Measurements from ENCODE around the gene AUTS2.

Gene AUTS2

GRCh38 chr7:70047384-70047783 is 449.1 kb downstream of the AUTS2 start:
- DNase-seq = no peak

- DNase-seq = no peak
These were observed 449.7 kb downstream of the AUTS2 start for GRCh38 chr7:70047891-70048448.

- DNase-seq = no peak
These were observed 453.5 kb downstream of the AUTS2 start for GRCh38 chr7:70051726-70052125.

- no peak for DNase-seq
These were observed 454.4 kb downstream of the AUTS2 start for GRCh38 chr7:70052691-70053090.

- no peak for DNase-seq
These were observed 455.1 kb downstream of the AUTS2 start for GRCh38 chr7:70053421-70053820.

- DNase-seq = no peak
These were observed 455.7 kb downstream of the AUTS2 start for GRCh38 chr7:70053989-70054388.

- no peak for DNase-seq
These were observed 458.1 kb downstream of the AUTS2 start for GRCh38 chr7:70056363-70056762.

GRCh38 chr7:70060298-70061068 is 462.2 kb downstream of the AUTS2 start:
- DNase-seq = no peak

GRCh38 chr7:70063371-70063770 is 465.1 kb downstream of the AUTS2 start:
- DNase-seq = no peak

GRCh38 chr7:70063927-70064326 is 465.7 kb downstream of the AUTS2 start:
- no peak for DNase-seq

GRCh38 chr7:70066844-70067243 is 468.6 kb downstream of the AUTS2 start:
- no peak for DNase-seq

GRCh38 chr7:70068531-70068930 is 470.3 kb downstream of the AUTS2 start:
- no peak for DNase-seq

GRCh38 chr7:70069977-70070376 is 471.7 kb downstream of the AUTS2 start:
- DNase-seq = no peak

GRCh38 chr7:70071766-70072165 is 473.5 kb downstream of the AUTS2 start:
- DNase-seq = no peak

- no peak for DNase-seq
These were observed 473.9 kb downstream of the AUTS2 start for GRCh38 chr7:70072220-70072619.

GRCh38 chr7:70076325-70076724 is 478.1 kb downstream of the AUTS2 start:
- no peak for DNase-seq

GRCh38 chr7:70082099-70082611 is 483.9 kb downstream of the AUTS2 start:
- no peak for DNase-seq

- DNase-seq = no peak
These were observed 493.1 kb downstream of the AUTS2 start for GRCh38 chr7:70091362-70091761.

- no peak for DNase-seq
These were observed 494.3 kb downstream of the AUTS2 start for GRCh38 chr7:70092314-70093204.

GRCh38 chr7:70093205-70093904 is 495.1 kb downstream of the AUTS2 start:
- no peak for DNase-seq

- DNase-seq = no peak
These were observed 496.6 kb downstream of the AUTS2 start for GRCh38 chr7:70094831-70095230.

GRCh38 chr7:70097645-70098044 is 499.4 kb downstream of the AUTS2 start:
- DNase-seq = no peak

- no peak for DNase-seq
These were observed 499.9 kb downstream of the AUTS2 start for GRCh38 chr7:70098133-70098561.

Data from activated CD4-positive, alpha-beta T cell treated with anti-CD3 and anti-CD28 coated beads, Interleukin-2, amount 50 U/mL, for 48 hours (primary cell).